HG02981 (cell line): ENCODE measurements around the gene AK9.
"Not testable (repeated sequence)": the region's sequence is repeated elsewhere in the genome, so short reads cannot be mapped to it uniquely, and the experiment has no call there.

ENCODE experiments used
- ATAC-seq: cut with Tn5 transposase; IDR thresholded peaks from one replicate; pipeline ENCODE4 v1.9.1; 2021; ENCODE audit warnings: mild to moderate bottlenecking, moderate library complexity; ENCODE audit not compliant: unreplicated experiment

Gene AK9

GRCh38 chr6:109628158-109629000, 62.6 kb downstream of the AK9 start:
- ATAC-seq = no peak

GRCh38 chr6:109626311-109626710, 64.7 kb downstream of the AK9 start:
- ATAC-seq = no peak

DNA sequence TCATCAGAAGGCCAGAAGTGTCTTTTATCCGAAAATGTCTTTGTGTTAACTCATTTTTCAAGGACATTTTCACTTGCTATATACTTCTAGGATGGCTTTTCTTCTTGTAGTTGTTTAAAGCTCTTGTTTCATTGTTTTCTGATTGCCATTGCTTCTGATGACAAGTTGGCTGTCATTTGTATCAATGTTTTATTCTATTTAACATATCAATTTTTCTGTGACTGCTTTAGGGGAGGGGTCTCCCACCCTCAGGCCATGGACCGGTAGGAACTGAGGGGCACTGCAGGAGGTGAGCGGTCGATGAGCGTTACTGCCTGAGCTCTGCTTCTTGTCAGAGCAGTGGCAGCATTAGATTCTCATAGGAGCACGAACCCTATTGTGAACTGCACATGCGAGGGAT, 65.8 kb downstream of the AK9 start:
- ATAC-seq = no peak

- no peak for ATAC-seq
Measured at GRCh38 chr6:109623288-109623687, 67.7 kb downstream of the AK9 start.

DNA sequence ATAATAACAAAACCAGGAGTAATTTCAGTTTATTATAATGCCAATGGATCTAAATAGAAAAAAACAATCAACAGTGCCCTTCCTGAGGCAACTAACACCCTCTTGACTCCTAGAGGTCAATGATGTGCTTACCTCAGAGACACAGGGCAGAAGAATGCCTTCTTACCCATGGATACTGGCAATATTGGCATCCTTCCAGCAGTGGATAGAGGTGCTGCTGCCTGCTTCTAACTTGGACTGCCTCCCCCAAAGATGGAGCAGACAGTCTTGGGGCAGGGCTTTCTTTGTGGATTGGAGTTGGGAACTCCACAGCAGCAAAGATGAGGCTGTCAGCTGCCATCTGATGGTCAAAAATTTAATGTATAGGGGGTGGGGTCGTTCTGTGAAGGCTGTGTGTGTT, 78.7 kb downstream of the AK9 start:
- no peak for ATAC-seq

GRCh38 chr6:109611502-109611901, 79.5 kb downstream of the AK9 start:
- no peak for ATAC-seq

- no peak for ATAC-seq
Measured at GRCh38 chr6:109610590-109610989, 80.4 kb downstream of the AK9 start.

GRCh38 chr6:109609737-109610136, 81.3 kb downstream of the AK9 start:
- ATAC-seq = no peak

- no peak for ATAC-seq
Measured at GRCh38 chr6:109606359-109606758, 84.6 kb downstream of the AK9 start.

GRCh38 chr6:109595998-109596397, 95.0 kb downstream of the AK9 start:
- ATAC-seq = no peak

- no peak for ATAC-seq
Measured at GRCh38 chr6:109580519-109580918, 110.5 kb downstream of the AK9 start.

- ATAC-seq = no peak
Measured at GRCh38 chr6:109579361-109579760, 111.6 kb downstream of the AK9 start.

- not testable (repeated sequence) for ATAC-seq
Measured at GRCh38 chr6:109569901-109570300, 121.1 kb downstream of the AK9 start.

GRCh38 chr6:109561844-109562243, 129.2 kb downstream of the AK9 start:
- no peak for ATAC-seq

GRCh38 chr6:109531446-109531845, 159.6 kb downstream of the AK9 start:
- no peak for ATAC-seq

- no peak for ATAC-seq
Measured at GRCh38 chr6:109527989-109528388, 163.0 kb downstream of the AK9 start.

DNA sequence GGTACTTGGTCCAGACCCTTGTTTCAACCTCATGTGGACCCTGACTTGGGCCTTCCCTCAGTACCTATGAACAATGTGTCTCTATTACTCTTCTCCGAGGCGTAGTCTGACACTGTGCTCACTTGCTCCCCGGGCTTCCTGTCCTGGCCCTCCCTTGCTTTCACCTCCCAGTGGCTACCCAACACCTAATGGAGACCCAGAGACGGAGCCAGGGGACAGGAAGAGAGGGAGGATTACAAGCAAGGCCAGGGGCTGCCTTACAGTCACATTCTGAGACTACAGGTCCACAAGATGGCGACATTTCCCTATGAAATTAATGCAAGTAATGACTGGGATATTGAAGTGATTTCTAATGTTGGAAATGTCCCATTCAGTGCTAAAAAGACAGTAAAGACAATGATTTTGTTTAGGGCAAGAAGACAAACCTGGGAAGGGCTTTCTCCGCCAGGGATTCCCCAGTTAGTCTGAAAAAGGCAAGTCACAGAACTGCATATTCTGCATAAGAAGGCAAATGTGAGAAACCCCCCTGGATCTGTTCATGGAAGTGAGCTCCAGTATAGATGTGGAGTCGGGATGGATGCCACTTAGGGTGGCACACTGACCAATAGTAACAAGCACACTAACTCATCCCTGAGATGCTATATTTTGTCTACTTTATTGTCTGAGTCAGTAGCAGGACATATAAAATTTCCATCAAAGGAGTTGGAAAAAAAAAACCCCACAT, 163.9 kb downstream of the AK9 start:
- no peak for ATAC-seq

DNA sequence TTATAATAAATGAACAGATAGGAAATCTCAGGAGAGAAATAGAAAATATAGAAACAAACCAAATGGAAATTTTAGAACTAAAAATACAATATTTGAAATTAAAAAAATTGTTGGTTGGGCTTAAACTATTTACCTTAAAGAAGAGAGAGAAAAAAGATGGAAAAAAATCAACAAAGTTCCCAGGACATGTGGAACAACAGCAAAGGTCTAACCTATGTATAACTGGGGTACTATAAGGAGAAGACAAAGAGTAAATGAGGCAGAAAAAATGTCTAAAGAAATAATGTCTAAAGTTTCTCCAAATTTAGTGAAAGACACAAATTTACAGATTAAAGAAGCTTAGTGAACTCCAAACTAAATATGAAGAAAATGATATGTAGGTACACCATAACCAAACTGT, 166.9 kb downstream of the AK9 start:
- ATAC-seq = no peak

DNA sequence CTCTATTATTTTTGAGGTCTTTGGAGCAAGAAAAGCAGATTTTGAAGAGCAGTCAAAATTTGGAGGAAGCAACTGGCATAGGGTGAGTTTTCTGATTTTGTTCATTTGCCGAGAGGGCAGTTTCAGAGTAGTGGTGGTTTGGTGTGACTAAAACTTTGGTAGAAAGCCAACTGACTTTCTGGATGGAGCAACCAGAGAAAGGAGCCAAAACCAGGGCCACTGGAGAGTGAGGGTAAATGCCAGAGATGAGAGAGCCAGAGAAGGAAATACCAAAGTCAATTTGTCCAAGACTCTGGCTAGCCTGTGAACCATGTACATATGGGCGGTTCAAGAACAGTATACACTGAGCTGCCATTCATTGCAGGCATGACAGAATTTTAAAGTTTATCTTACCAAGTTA, 167.5 kb downstream of the AK9 start:
- no peak for ATAC-seq

GRCh38 chr6:109521080-109521479, 169.9 kb downstream of the AK9 start:
- ATAC-seq = no peak

GRCh38 chr6:109519647-109520046, 171.4 kb downstream of the AK9 start:
- not testable (repeated sequence) for ATAC-seq

GRCh38 chr6:109516929-109517328, 174.1 kb downstream of the AK9 start:
- no peak for ATAC-seq
